ENCODE results near the gene PMF1. TPM values are rescaled to one million over a fixed set of nuclear protein-coding genes. Genes with fewer than 3 reads are reported as not detected.

The PMF1 gene
- total RNA-seq, 1 donor = 34.0 TPM

GRCh38 chr1:156246781-156247459 is 34.1 kb downstream of the PMF1 start:
- Histone ChIP-seq H2AFZ (ENCODE audit: low read length) (no peak overlapping the region), H3K79me2 (ENCODE audit: insufficient read depth, low read length) (no peaks in the 10 kb centered on the region), H3K4me1 (ENCODE audit: insufficient read depth, low read length) (peaks cover 14% of the 10 kb centered on the region), H4K20me1 (ENCODE audit: insufficient read depth, low read length) (no peaks in the 10 kb centered on the region), H3K27me3 (ENCODE audit: insufficient read depth, low read length) (peaks cover 19% of the 10 kb centered on the region), H3K27ac (ENCODE audit: low read depth, low read length) (no peak overlapping the region), H3K9me3 (ENCODE audit: low read depth, low read length) (no peaks in the 10 kb centered on the region), H3K36me3 (ENCODE audit: insufficient read depth, low read length) (peaks cover 22% of the 10 kb centered on the region), H3K4me2 (ENCODE audit: insufficient read depth, low read length) (no peak overlapping the region), H3K4me3 (ENCODE audit: insufficient read depth, low read length) (no peak overlapping the region)
- DNase-seq (ENCODE audit: insufficient read length, low spot score, missing footprints) = peak; percentile 87
- TF ChIP-seq CTCF (IDR thresholded peaks at IDR 0.05; ENCODE audit: extremely low read depth, low read depth, low read length) = no peak

GRCh38 chr1:156247460-156248322 is 34.9 kb downstream of the PMF1 start, which contains the start of gene PAQR6:
Gene PAQR6 (minus strand): TSS chr1:156248056. CDS start chr1:156246731, 1,325 bp downstream.
- Histone ChIP-seq H3K4me1 (ENCODE audit: insufficient read depth, low read length) (peaks cover 6% of the 10 kb centered on the region), H3K4me2 (ENCODE audit: insufficient read depth, low read length) (no peak within 1 kb of the TSS), H3K27me3 (ENCODE audit: insufficient read depth, low read length) (peaks cover 19% of the 10 kb centered on the region), H2AFZ (ENCODE audit: low read length) (no peak within 1 kb of the TSS), H4K20me1 (ENCODE audit: insufficient read depth, low read length) (no peaks in the 10 kb centered on the region), H3K79me2 (ENCODE audit: insufficient read depth, low read length) (no peaks in the 10 kb centered on the region), H3K27ac (ENCODE audit: low read depth, low read length) (no peak within 1 kb of the TSS), H3K4me3 (ENCODE audit: insufficient read depth, low read length) (no peak within 1 kb of the TSS), H3K9me3 (ENCODE audit: low read depth, low read length) (no peaks in the 10 kb centered on the region), H3K36me3 (ENCODE audit: insufficient read depth, low read length) (peaks cover 29% of the 10 kb centered on the region)
- no peak for TF ChIP-seq CTCF (IDR thresholded peaks at IDR 0.05; ENCODE audit: extremely low read depth, low read depth, low read length)
- peak; percentile 84 for DNase-seq (ENCODE audit: insufficient read length, low spot score, missing footprints)

GRCh38 chr1:156248323-156248683 is 35.5 kb downstream of the PMF1 start:
- no peak overlapping the region for H2AFZ ChIP-seq (ENCODE audit: low read length)
- peaks cover 19% of the 10 kb centered on the region for H3K27me3 ChIP-seq (ENCODE audit: insufficient read depth, low read length)
- no peak overlapping the region for H3K27ac ChIP-seq (ENCODE audit: low read depth, low read length)
- no peak overlapping the region for H3K4me3 ChIP-seq (ENCODE audit: insufficient read depth, low read length)
- H3K4me2 ChIP-seq (ENCODE audit: insufficient read depth, low read length) = no peak overlapping the region
- peaks cover under 1% of the 10 kb centered on the region for H3K4me1 ChIP-seq (ENCODE audit: insufficient read depth, low read length)
- no peaks in the 10 kb centered on the region for H4K20me1 ChIP-seq (ENCODE audit: insufficient read depth, low read length)
- peak; percentile 75 for DNase-seq (ENCODE audit: insufficient read length, low spot score, missing footprints)
- H3K36me3 ChIP-seq (ENCODE audit: insufficient read depth, low read length) = peaks cover 35% of the 10 kb centered on the region
- TF ChIP-seq CTCF (IDR thresholded peaks at IDR 0.05; ENCODE audit: extremely low read depth, low read depth, low read length) = no peak
- H3K9me3 ChIP-seq (ENCODE audit: low read depth, low read length) = no peaks in the 10 kb centered on the region
- no peaks in the 10 kb centered on the region for H3K79me2 ChIP-seq (ENCODE audit: insufficient read depth, low read length)

- H3K79me2 ChIP-seq (ENCODE audit: insufficient read depth, low read length) = no peaks in the 10 kb centered on the region
- TF ChIP-seq CTCF (IDR thresholded peaks at IDR 0.05; ENCODE audit: extremely low read depth, low read depth, low read length) = no peak
- no peak for DNase-seq (ENCODE audit: insufficient read length, low spot score, missing footprints)
- no peak overlapping the region for H3K27ac ChIP-seq (ENCODE audit: low read depth, low read length)
- H3K9me3 ChIP-seq (ENCODE audit: low read depth, low read length) = no peaks in the 10 kb centered on the region
- H4K20me1 ChIP-seq (ENCODE audit: insufficient read depth, low read length) = no peaks in the 10 kb centered on the region
- peaks cover 48% of the 10 kb centered on the region for H3K36me3 ChIP-seq (ENCODE audit: insufficient read depth, low read length)
- no peak overlapping the region for H3K4me3 ChIP-seq (ENCODE audit: insufficient read depth, low read length)
- H3K27me3 ChIP-seq (ENCODE audit: insufficient read depth, low read length) = peaks cover 19% of the 10 kb centered on the region
- H3K4me2 ChIP-seq (ENCODE audit: insufficient read depth, low read length) = no peak overlapping the region
- no peaks in the 10 kb centered on the region for H3K4me1 ChIP-seq (ENCODE audit: insufficient read depth, low read length)
- no peak overlapping the region for H2AFZ ChIP-seq (ENCODE audit: low read length)
Observed at GRCh38 chr1:156249593-156249992, 36.8 kb downstream of the PMF1 start.

All from osteoblast (primary cell).